ENCODE results near the gene IGSF1. TPM values are rescaled to one million over a fixed set of nuclear protein-coding genes. Genes with fewer than 3 reads are reported as not detected.

The IGSF1 gene
- total and polyA plus RNA-seq, 2 of the 13 experiments (the other 11 are each of a cell fraction or from before 2014, with no cell fraction given) = 58.7 to 108 TPM

- intact Hi-C loops (cut with micrococcal nuclease; ENCODE audit: unreplicated experiment) (no loop called here), in situ Hi-C loops (cut with HindIII; ENCODE audit: extremely low pct_ligation_motif_present, low pct_unique_long_range_greater_than_20kb) (no loop called here)
- FAIRE-seq (no peak), ATAC-seq (no peak), DNase-seq (ENCODE audit: low spot score) (no peak)
- H3K79me2 ChIP-seq (ENCODE audit: insufficient read depth, low read length) = no peaks in the 10 kb centered on the region
- no peaks in the 10 kb centered on the region for H3K27me3 ChIP-seq (ENCODE audit: control insufficient read depth in 1 of 2, insufficient read depth in 2 of 2, low read length in 2 of 2)
- no peak overlapping the region for H2AFZ ChIP-seq (ENCODE audit: low read length)
- no peaks in the 10 kb centered on the region for H4K20me1 ChIP-seq (ENCODE audit: insufficient read depth, low read length)
- no peaks in the 10 kb centered on the region for H3K4me1 ChIP-seq (ENCODE audit: insufficient read depth, low read length)
- H3K9ac ChIP-seq (ENCODE audit: insufficient read depth, low read depth, low read length) = no peak overlapping the region
- H3K36me3 ChIP-seq (replicated peaks in 1 of 2; ENCODE audit: control insufficient read depth in 1 of 2, insufficient read depth in 2 of 2, low read length in 2 of 2) = no peaks in the 10 kb centered on the region
- no peak overlapping the region for H3K4me2 ChIP-seq (ENCODE audit: low read depth, low read length)
- no TSS peak for BruUV-seq (replicated peaks)
- H3K4me3 ChIP-seq (replicated peaks in 1 of 3; ENCODE audit: insufficient read depth in 1 of 3, low read depth in 2 of 3, low read length in 3 of 3) = no peak overlapping the region
- WGBS (ENCODE audit: low lambda C conversion rate) = 23% methylated on average over 2 of the region's 2 CpGs
- H3K27ac ChIP-seq (ENCODE audit: extremely low read length, insufficient read depth, low read length) = no peak overlapping the region
- POLR2A ChIA-PET = no interaction called here
- TF ChIP-seq SAP130 (CRISPR knock-in tag; IDR thresholded peaks at IDR 0.05; ENCODE audit: low read depth) = no peak
- TF ChIP-seq, protein P1, sequence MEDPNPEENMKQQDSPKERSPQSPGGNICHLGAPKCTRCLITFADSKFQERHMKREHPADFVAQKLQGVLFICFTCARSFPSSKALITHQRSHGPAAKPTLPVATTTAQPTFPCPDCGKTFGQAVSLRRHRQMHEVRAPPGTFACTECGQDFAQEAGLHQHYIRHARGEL (CRISPR knock-in tag; IDR thresholded peaks at IDR 0.05) = no peak
- H3K9me3 ChIP-seq (ENCODE audit: low read length) = no peaks in the 10 kb centered on the region
- CTCF ChIA-PET (ENCODE audit: low intra/inter-chr PET ratio, low total read pairs) = no interaction called here
Observed at GRCh38 chrX:131225078-131225477, 64.0 kb downstream of the IGSF1 start.

Other genes with a start within 250 kb of the IGSF1 start
- not detected in 2 replicates for gene ARHGAP36, start 231.0 kb downstream of the IGSF1 start, total RNA-seq (2016; rRNA removed; fragmentation: Illumina TruSeq; extraction: Trizol)
- gene ARHGAP36, start 231.0 kb downstream of the IGSF1 start, polyA plus RNA-seq (2011; rRNA removed) = not detected in 2 replicates

All from HepG2 (cell line).